ENCODE data around the gene AXIN1. TPM values are rescaled to one million over a fixed set of nuclear protein-coding genes. Genes with fewer than 3 reads are reported as not detected.

AXIN1 gene
- total RNA-seq, 1 experiment from 2014 or later = 32.7 TPM

GRCh38 chr16:324451-325334 lies 27.8 kb downstream of the AXIN1 start:
- H3K27ac ChIP-seq (ENCODE audit: low read depth, low read length, poor library complexity, severe bottlenecking) = no peak overlapping the region
- POLR2A ChIA-PET (ENCODE audit: low non-redundant PET) = no interaction called here
- no peaks in the 10 kb centered on the region for H3K27me3 ChIP-seq (replicated peaks; ENCODE audit: insufficient read depth, low read depth, low read length, poor library complexity)
- intact Hi-C loops (cut with micrococcal nuclease; ENCODE audit: unreplicated experiment) = no loop called here
- H3K4me1 ChIP-seq (ENCODE audit: insufficient read depth, low read length, poor library complexity, severe bottlenecking) = peaks cover 12% of the 10 kb centered on the region
- no TSS peak for BruUV-seq (replicated peaks)
- CTCF ChIA-PET = no interaction called here
- H3K36me3 ChIP-seq (ENCODE audit: insufficient read depth, low read length, poor library complexity, severe bottlenecking) = no peaks in the 10 kb centered on the region
- DNase-seq (ENCODE audit: low spot score) = no peak
- no peak for TF ChIP-seq EZH2 (IDR thresholded peaks at IDR 0.05; ENCODE audit: borderline replicate concordance, low read depth, low read length, poor library complexity, severe bottlenecking)
- TF ChIP-seq, protein P1, sequence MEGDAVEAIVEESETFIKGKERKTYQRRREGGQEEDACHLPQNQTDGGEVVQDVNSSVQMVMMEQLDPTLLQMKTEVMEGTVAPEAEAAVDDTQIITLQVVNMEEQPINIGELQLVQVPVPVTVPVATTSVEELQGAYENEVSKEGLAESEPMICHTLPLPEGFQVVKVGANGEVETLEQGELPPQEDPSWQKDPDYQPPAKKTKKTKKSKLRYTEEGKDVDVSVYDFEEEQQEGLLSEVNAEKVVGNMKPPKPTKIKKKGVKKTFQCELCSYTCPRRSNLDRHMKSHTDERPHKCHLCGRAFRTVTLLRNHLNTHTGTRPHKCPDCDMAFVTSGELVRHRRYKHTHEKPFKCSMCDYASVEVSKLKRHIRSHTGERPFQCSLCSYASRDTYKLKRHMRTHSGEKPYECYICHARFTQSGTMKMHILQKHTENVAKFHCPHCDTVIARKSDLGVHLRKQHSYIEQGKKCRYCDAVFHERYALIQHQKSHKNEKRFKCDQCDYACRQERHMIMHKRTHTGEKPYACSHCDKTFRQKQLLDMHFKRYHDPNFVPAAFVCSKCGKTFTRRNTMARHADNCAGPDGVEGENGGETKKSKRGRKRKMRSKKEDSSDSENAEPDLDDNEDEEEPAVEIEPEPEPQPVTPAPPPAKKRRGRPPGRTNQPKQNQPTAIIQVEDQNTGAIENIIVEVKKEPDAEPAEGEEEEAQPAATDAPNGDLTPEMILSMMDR (conservative IDR thresholded peaks at IDR 0.05; ENCODE audit: low read depth, low read length) = no peak
- H3K9me3 ChIP-seq (ENCODE audit: low read depth, low read length, poor library complexity, severe bottlenecking) = no peaks in the 10 kb centered on the region
- H3K4me3 ChIP-seq (ENCODE audit: low read depth, low read length, poor library complexity, severe bottlenecking) = no peak overlapping the region

- Histone ChIP-seq H3K4me3 (ENCODE audit: low read depth, low read length, poor library complexity, severe bottlenecking) (no peak overlapping the region), H3K27me3 (replicated peaks; ENCODE audit: insufficient read depth, low read depth, low read length, poor library complexity) (no peaks in the 10 kb centered on the region), H3K9me3 (ENCODE audit: low read depth, low read length, poor library complexity, severe bottlenecking) (no peaks in the 10 kb centered on the region), H3K27ac (ENCODE audit: low read depth, low read length, poor library complexity, severe bottlenecking) (no peak overlapping the region), H3K36me3 (ENCODE audit: insufficient read depth, low read length, poor library complexity, severe bottlenecking) (no peaks in the 10 kb centered on the region), H3K4me1 (ENCODE audit: insufficient read depth, low read length, poor library complexity, severe bottlenecking) (peaks cover 12% of the 10 kb centered on the region)
- POLR2A ChIA-PET (ENCODE audit: low non-redundant PET) = no interaction called here
- BruUV-seq (replicated peaks) = no TSS peak
- DNase-seq (ENCODE audit: low spot score) = no peak
- CTCF ChIA-PET = no interaction called here
- TF ChIP-seq, protein P1 (conservative IDR thresholded peaks at IDR 0.05; ENCODE audit: low read depth, low read length) = no peak
- TF ChIP-seq EZH2 (IDR thresholded peaks at IDR 0.05; ENCODE audit: borderline replicate concordance, low read depth, low read length, poor library complexity, severe bottlenecking) = no peak
- intact Hi-C loops (cut with micrococcal nuclease; ENCODE audit: unreplicated experiment) = no loop called here
Observed at GRCh38 chr16:324201-324450, 28.4 kb downstream of the AXIN1 start.

GRCh38 chr16:322476-323143 lies 29.9 kb downstream of the AXIN1 start:
- DNase-seq (ENCODE audit: low spot score) = no peak
- Histone ChIP-seq H3K36me3 (ENCODE audit: insufficient read depth, low read length, poor library complexity, severe bottlenecking) (no peaks in the 10 kb centered on the region), H3K9me3 (ENCODE audit: low read depth, low read length, poor library complexity, severe bottlenecking) (no peaks in the 10 kb centered on the region), H3K4me3 (ENCODE audit: low read depth, low read length, poor library complexity, severe bottlenecking) (no peak overlapping the region), H3K27ac (ENCODE audit: low read depth, low read length, poor library complexity, severe bottlenecking) (no peak overlapping the region), H3K27me3 (replicated peaks; ENCODE audit: insufficient read depth, low read depth, low read length, poor library complexity) (no peaks in the 10 kb centered on the region), H3K4me1 (ENCODE audit: insufficient read depth, low read length, poor library complexity, severe bottlenecking) (peaks cover 12% of the 10 kb centered on the region)
- TF ChIP-seq EZH2 (IDR thresholded peaks at IDR 0.05; ENCODE audit: borderline replicate concordance, low read depth, low read length, poor library complexity, severe bottlenecking) = no peak
- TF ChIP-seq, protein P1 (conservative IDR thresholded peaks at IDR 0.05; ENCODE audit: low read depth, low read length) = no peak
- POLR2A ChIA-PET (ENCODE audit: low non-redundant PET) = interaction anchor here (0.6 kb wide), 1 partner anchor 481 kb away, joined by 11 read pairs; no protein-coding TSS in a partner anchor
- intact Hi-C loops (cut with micrococcal nuclease; ENCODE audit: unreplicated experiment) = no loop called here
- no TSS peak for BruUV-seq (replicated peaks)
- CTCF ChIA-PET = interaction anchor here (0.5 kb wide), 1 partner anchor 30 kb away, joined by 3 read pairs; no protein-coding TSS in a partner anchor
